Kidney (tissue), 14 donors: ENCODE data around the gene ATP2A3. TPM values are rescaled to one million over a fixed set of nuclear protein-coding genes. Genes with fewer than 3 reads are reported as not detected.

ENCODE experiments used
- DNase-seq, 5 donors: peaks; one replicate each; pipeline ENCODE4 v3.0.0-alpha.2; 2013 to 2020
- FAIRE-seq: peaks from 2 replicates; lab custom pipeline; 2012; peaks lifted over from hg19 to GRCh38; lab: Jason Lieb, UNC
- H3K27ac ChIP-seq, 2 donors: one replicate each; pipeline ENCODE4 v1.7.0; 2013; ENCODE audit warnings: low read depth in 2 of 2, low read length in 2 of 2, inconsistent platforms in 1 of 2
- H3K27me3 ChIP-seq: one replicate; pipeline ENCODE4 v1.7.1; 2013; ENCODE audit warnings: low read length, inconsistent platforms; ENCODE audit not compliant: control insufficient read depth, insufficient read depth
- H3K36me3 ChIP-seq, 3 donors: one replicate each; pipeline versions ENCODE4 v1.7.0 to v1.7.1; 2013; ENCODE audit warnings: low read length in 3 of 3, control low read depth in 1 of 3, inconsistent platforms in 1 of 3; ENCODE audit not compliant: insufficient read depth in 3 of 3, control insufficient read depth in 2 of 3
- H3K4me1 ChIP-seq, 3 donors: one replicate each; pipeline versions ENCODE4 v1.7.0 to v1.7.1; 2013; ENCODE audit warnings: low read length in 3 of 3, inconsistent platforms in 1 of 3, low read depth in 1 of 3; ENCODE audit not compliant: control insufficient read depth in 2 of 3, insufficient read depth in 2 of 3
- H3K4me3 ChIP-seq, 3 donors: one replicate each; pipeline versions ENCODE4 v1.7.0 to v1.8.1; 2013; ENCODE audit warnings: low read length in 3 of 3, control low read depth in 1 of 3, inconsistent platforms in 1 of 3
- H3K9ac ChIP-seq, 3 donors: one replicate each; pipeline versions ENCODE4 v1.7.0 to v1.7.1; 2013; ENCODE audit warnings: low read length in 3 of 3, control low read depth in 1 of 3, inconsistent platforms in 1 of 3
- H3K9me3 ChIP-seq, 3 donors: one replicate each; pipeline versions ENCODE4 v1.7.0 to v1.7.1; 2013; ENCODE audit warnings: low read length in 3 of 3, control low read depth in 1 of 3, inconsistent platforms in 1 of 3; ENCODE audit not compliant: control insufficient read depth in 2 of 3, insufficient read depth in 1 of 3
- CTCF ChIP-seq: IDR thresholded peaks from 3 replicates; pipeline ENCODE4 v1.5.1; 2012; ENCODE audit warnings: mild to moderate bottlenecking, moderate library complexity, borderline replicate concordance; ENCODE audit not compliant: insufficient read depth; ENCODE audit errors: extremely low read depth
- intact Hi-C: fragments of 100-400 bp; cut with DNase I; formaldehyde crosslinking; loops from one replicate; pipeline ENCODE4 v1.11.1; 2022
- polyA plus RNA-seq: library from polyadenylated mRNA; stranded (reverse); fragments of 350-450 nt; fragmentation: Illumina TruSeq; extraction: RNeasy Lipid Tissue Mini Kit (QIAGEN cat#74804); gene quantifications from one replicate; pipeline ENCODE4 v1.2.3, GENCODE V29; 2014; ENCODE audit warnings: low read depth, low replicate concordance; ENCODE audit not compliant: insufficient read depth
- total RNA-seq: library from RNA; stranded (reverse); fragmentation: NEBNext Ultra II Directional; extraction: Animal tissue kit (Norgen Biotek cat#: 25700); gene quantifications from one replicate; pipeline ENCODE4 v1.2.1, GENCODE V29; 2021
- donor health status: control.
- donor health status: control.
- donor health status: control.
- donor health status: control.
- donor health status: control.
- donor health status: DM: yes; HTN: yes; CAD: no.
- donor health status: Normal renal cell carcinoma (clear cell type).

ATP2A3 gene
- total and polyA plus RNA-seq, 2 donors from 2014 or later = 9.4 to 52.1 TPM

- Histone ChIP-seq H3K36me3 (no peaks in the 10 kb centered on the region), H3K9ac (no peak overlapping the region), H3K4me1 (no peaks in the 10 kb centered on the region), H3K27me3 (no peaks in the 10 kb centered on the region), H3K27ac (no peak overlapping the region), H3K9me3 (no peaks in the 10 kb centered on the region), H3K4me3 (no peak overlapping the region)
- intact Hi-C loops = no loop called here
- DNase-seq (no peak), FAIRE-seq (no peak)
- no peak for TF ChIP-seq CTCF
Measured at GRCh38 chr17:3875317-3875716, 88.9 kb downstream of the ATP2A3 start.

Other genes with a start within 250 kb of the ATP2A3 start
- 0.38 TPM for gene HASPIN, start 240.5 kb downstream of the ATP2A3 start, total RNA-seq
- not detected for gene HASPIN, start 240.5 kb downstream of the ATP2A3 start, polyA plus RNA-seq
- 16.5 TPM for gene ITGAE, start 163.2 kb downstream of the ATP2A3 start, total RNA-seq
- 46.3 TPM for gene ITGAE, start 163.2 kb downstream of the ATP2A3 start, polyA plus RNA-seq
- 41.5 TPM for gene NCBP3, start 118.2 kb downstream of the ATP2A3 start, total RNA-seq
- 14.5 TPM for gene NCBP3, start 118.2 kb downstream of the ATP2A3 start, polyA plus RNA-seq
- 6.0 TPM for gene CAMKK1, start 71.4 kb downstream of the ATP2A3 start, total RNA-seq
- 2.6 TPM for gene CAMKK1, start 71.4 kb downstream of the ATP2A3 start, polyA plus RNA-seq
- 11.2 TPM for gene P2RX1, start 48.0 kb downstream of the ATP2A3 start, total RNA-seq
- gene P2RX1, start 48.0 kb downstream of the ATP2A3 start, polyA plus RNA-seq = 3.1 TPM
- gene ZZEF1, start 178.6 kb upstream of the ATP2A3 start, total RNA-seq = 56.1 TPM
- 4.6 TPM for gene ZZEF1, start 178.6 kb upstream of the ATP2A3 start, polyA plus RNA-seq
- 29.8 TPM for gene CYB5D2, start 178.8 kb upstream of the ATP2A3 start, total RNA-seq
- 49.7 TPM for gene CYB5D2, start 178.8 kb upstream of the ATP2A3 start, polyA plus RNA-seq